Right lobe of liver (tissue), 6 donors: ENCODE data around the gene RERE. TPM values are rescaled to one million over a fixed set of nuclear protein-coding genes. Genes with fewer than 3 reads are reported as not detected.
A peak's percentile ranks its signal among the peaks of the same experiment; 100 is the strongest.

ENCODE experiments used
- ATAC-seq, 4 donors: fragments of 200-7000 bp; cut with Tn5 transposase; one replicate each; pipeline ENCODE4 v1.9.1; 2020; ENCODE audit warnings: mild to moderate bottlenecking in 4 of 4, moderate library complexity in 4 of 4
- DNase-seq, 3 donors: peaks; one replicate each; pipeline ENCODE4 v3.0.0-alpha.2; 2020
- H3K27ac ChIP-seq, 3 donors: fragments of 200-600 bp; one replicate each; pipeline ENCODE4 v1.8.0; 2022
- H3K27me3 ChIP-seq, 2 donors: fragments of 200-600 bp; one replicate each; pipeline ENCODE4 v1.8.0; 2022
- H3K36me3 ChIP-seq, 4 donors: fragments of 200-600 bp; sonication (generic) in 1 of 4; one replicate each; pipeline versions ENCODE4 v1.5.1 to v1.8.0; 2017 to 2022; ENCODE audit warnings: control low read depth in 1 of 4
- H3K4me1 ChIP-seq, 4 donors: fragments of 200-600 bp; sonication (generic) in 1 of 4; one replicate each; pipeline versions ENCODE4 v1.5.1 to v1.8.0; 2017 to 2022; ENCODE audit warnings: control low read depth in 1 of 4
- H3K4me3 ChIP-seq, 3 donors: fragments of 200-600 bp; one replicate each; pipeline ENCODE4 v1.8.0; 2022
- H3K9me3 ChIP-seq, 4 donors: fragments of 200-600 bp; sonication (generic) in 1 of 4; one replicate each; pipeline versions ENCODE4 v1.5.1 to v1.8.0; 2017 to 2022; ENCODE audit warnings: control low read depth in 1 of 4
- CTCF ChIP-seq, 4 donors: fragments of 200-600 bp in 3 of 4; fragments of 450-650 bp in 1 of 4; IDR thresholded peaks; one replicate each; pipeline versions ENCODE4 v1.5.1 to v1.8.0; 2016 to 2022; ENCODE audit warnings: antibody characterized with exemption in 4 of 4, mild to moderate bottlenecking in 2 of 4
- POLR2A ChIP-seq: fragments of 450-650 bp; IDR thresholded peaks from one replicate; pipeline ENCODE4 v1.6.1; 2017; ENCODE audit warnings: antibody characterized with exemption, mild to moderate bottlenecking
- WGBS: methylation state at CpG from one replicate; pipeline ENCODE4 v1.1.6; 2018; ENCODE audit warnings: low coverage, low lambda C conversion rate; ENCODE audit not compliant: insufficient coverage; ENCODE audit errors: missing lambda C conversion rate; 5-methylcytosine and 5-hydroxymethylcytosine counted together
- intact Hi-C, 2 donors: fragments of 100-400 bp; cut with DNase I; formaldehyde crosslinking; loops; one replicate each; pipeline versions ENCODE4 v1.11.2 to v1.14.1; 2022
- total RNA-seq, 6 experiments: library from RNA; depleted of rRNA in 2 of 6; stranded (reverse); fragments of >200 nt in 2 of 6; fragmentation: NEBNext Ultra II Directional in 3 of 6; extraction: Animal tissue kit (Norgen Biotek cat#: 25700) in 3 of 6; gene quantifications; one replicate each; pipeline versions ENCODE4 v1.1.0 to v1.2.4, GENCODE V29; 2016 to 2023
- donor health status: DM: no; HTN: yes; CAD: no.
- donor health status: DM: no; HTN: no; CAD: no.
- donor health status: DM: no; HTN: no; CAD: no.
- donor health status: DM: no; HTN: yes; CAD: no.
- donor health status: DM: no; HTN: yes; CAD: no.

The RERE gene
- total RNA-seq, 6 experiments from 2014 or later: 17.5 to 38.4 (median 25.0) TPM

- intact Hi-C loops: no loop called here
- Histone ChIP-seq H3K27ac (peak overlapping the region; percentile 91 to 95 (median 95)), H3K4me1 (peaks cover 0 to 24% (median 7%) of the 10 kb centered on the region in 4 donors), H3K27me3 (no peaks in the 10 kb centered on the region), H3K9me3 (no peaks in the 10 kb centered on the region), H3K4me3 (peak overlapping the region; percentile 61 to 78 (median 77)), H3K36me3 (no peaks in the 10 kb centered on the region)
- under 1% methylated on average over 16 of the region's 41 CpGs for WGBS
- TF ChIP-seq POLR2A (no peak), CTCF (IDR thresholded peaks at IDR 0.05) (no peak)
- peak; percentile 62 to 76 (median 76) for DNase-seq
- peak; percentile 49 to 65 (median 60) for ATAC-seq
Observed at GRCh38 chr1:8816831-8817411, 519 bp downstream of the RERE start.

GRCh38 chr1:8816264-8816663 lies 1.2 kb downstream of the RERE start:
- ATAC-seq (no peak), DNase-seq (no peak)
- WGBS: 2% methylated on average over 3 of the region's 3 CpGs
- no peak for TF ChIP-seq CTCF (IDR thresholded peaks at IDR 0.05)
- TF ChIP-seq POLR2A: no peak
- intact Hi-C loops: no loop called here
- H3K36me3 ChIP-seq: no peaks in the 10 kb centered on the region
- H3K4me1 ChIP-seq: peaks cover 0 to 24% (median 7%) of the 10 kb centered on the region in 4 donors
- no peaks in the 10 kb centered on the region for H3K27me3 ChIP-seq
- peak overlapping the region; percentile 61 to 78 (median 77) for H3K4me3 ChIP-seq
- no peaks in the 10 kb centered on the region for H3K9me3 ChIP-seq
- H3K27ac ChIP-seq: peak overlapping the region; percentile 91 to 95 (median 95)

GRCh38 chr1:8815582-8816151 lies 1.8 kb downstream of the RERE start:
- DNase-seq: no peak
- Histone ChIP-seq H3K27me3 (no peaks in the 10 kb centered on the region), H3K9me3 (no peaks in the 10 kb centered on the region), H3K36me3 (no peaks in the 10 kb centered on the region), H3K27ac (peak overlapping the region; percentile 91 to 95 (median 95)), H3K4me3 (peak overlapping the region in 1 of 3 donors; percentile 78), H3K4me1 (peaks cover 0 to 24% (median 7%) of the 10 kb centered on the region in 4 donors)
- ATAC-seq: no peak
- 6% methylated on average over 2 of the region's 2 CpGs for WGBS
- intact Hi-C loops: no loop called here
- TF ChIP-seq POLR2A: no peak
- no peak for TF ChIP-seq CTCF (IDR thresholded peaks at IDR 0.05)

GRCh38 chr1:8814865-8815264 lies 2.6 kb downstream of the RERE start:
- ATAC-seq (peak in 3 of 4 donors; percentile 12 to 34 (median 12)), DNase-seq (no peak)
- TF ChIP-seq CTCF (IDR thresholded peaks at IDR 0.05): peak in 3 of 4 donors; percentile 24 to 33 (median 32)
- no peak for TF ChIP-seq POLR2A
- Histone ChIP-seq H3K36me3 (no peaks in the 10 kb centered on the region), H3K4me3 (no peak overlapping the region), H3K27me3 (no peaks in the 10 kb centered on the region), H3K4me1 (peaks cover 0 to 24% (median 7%) of the 10 kb centered on the region in 4 donors), H3K27ac (no peak overlapping the region), H3K9me3 (no peaks in the 10 kb centered on the region)
- intact Hi-C loops: no loop called here
- 18% methylated on average over 5 of the region's 5 CpGs for WGBS
